Progenitor cell of endocrine pancreas (in vitro differentiated cells): ENCODE results near the gene SLC10A7. TPM values are rescaled to one million over a fixed set of nuclear protein-coding genes. Genes with fewer than 3 reads are reported as not detected.
A peak's percentile ranks its signal among the peaks of the same experiment; 100 is the strongest.

Experiments used
- DNase-seq: peaks from one replicate; pipeline ENCODE4 v3.0.0; 2021; ENCODE audit warnings: low spot score; ENCODE audit not compliant: unreplicated experiment
- H3K27ac Mint-ChIP-seq: 2 replicates; pipeline ENCODE4 v1.8.0; 2021; ENCODE audit warnings: mild to moderate bottlenecking, moderate library complexity, mixed read lengths
- H3K27me3 Mint-ChIP-seq: 2 replicates; pipeline ENCODE4 v1.8.0; 2021; ENCODE audit warnings: mixed read lengths
- H3K36me3 Mint-ChIP-seq: 2 replicates; pipeline ENCODE4 v1.8.0; 2022; ENCODE audit warnings: mixed read lengths; ENCODE audit not compliant: insufficient read depth
- H3K4me1 Mint-ChIP-seq: 2 replicates; pipeline ENCODE4 v1.8.0; 2021; ENCODE audit warnings: low read depth, mixed read lengths
- H3K4me3 Mint-ChIP-seq: 2 replicates; pipeline ENCODE4 v1.8.0; 2021; ENCODE audit warnings: low read depth, mild to moderate bottlenecking, moderate library complexity, mixed read lengths
- H3K9me3 Mint-ChIP-seq: 2 replicates; pipeline ENCODE4 v1.8.0; 2021; ENCODE audit warnings: low read depth, mixed read lengths
- CTCF ChIP-seq: fragments of 200-600 bp; sonication (generic); IDR thresholded peaks from one replicate; pipeline ENCODE4 v1.5.0; 2021; ENCODE audit warnings: antibody characterized with exemption, mild to moderate bottlenecking; ENCODE audit not compliant: unreplicated experiment
- total RNA-seq: library from RNA; stranded (reverse); gene quantifications from 2 replicates; pipeline ENCODE4 v1.2.1, GENCODE V29; 2021

SLC10A7 gene
- total RNA-seq, 1 donor from 2014 or later: 14.1 TPM

- no peak for TF ChIP-seq CTCF
- H3K27me3 Mint-ChIP-seq: no peaks in the 10 kb centered on the region
- DNase-seq: peak; percentile 66
- H3K27ac Mint-ChIP-seq: no peak overlapping the region
- H3K9me3 Mint-ChIP-seq: no peaks in the 10 kb centered on the region
- peaks cover 3% of the 10 kb centered on the region for H3K4me1 Mint-ChIP-seq
- H3K4me3 Mint-ChIP-seq: no peak overlapping the region
- no peaks in the 10 kb centered on the region for H3K36me3 Mint-ChIP-seq
Observed at GRCh38 chr4:146522098-146522868, 543 bp upstream of the SLC10A7 start.

- H3K27me3 Mint-ChIP-seq: no peaks in the 10 kb centered on the region
- peaks cover 3% of the 10 kb centered on the region for H3K4me1 Mint-ChIP-seq
- no peaks in the 10 kb centered on the region for H3K36me3 Mint-ChIP-seq
- no peak overlapping the region for H3K4me3 Mint-ChIP-seq
- no peak for TF ChIP-seq CTCF
- no peak overlapping the region for H3K27ac Mint-ChIP-seq
- no peak for DNase-seq
- H3K9me3 Mint-ChIP-seq: no peaks in the 10 kb centered on the region
Observed at GRCh38 chr4:146520896-146521540, 722 bp downstream of the SLC10A7 start.

- H3K4me3 Mint-ChIP-seq: no peak overlapping the region
- no peaks in the 10 kb centered on the region for H3K9me3 Mint-ChIP-seq
- no peak for TF ChIP-seq CTCF
- H3K36me3 Mint-ChIP-seq: no peaks in the 10 kb centered on the region
- H3K27ac Mint-ChIP-seq: no peak overlapping the region
- DNase-seq: no peak
- no peaks in the 10 kb centered on the region for H3K27me3 Mint-ChIP-seq
- H3K4me1 Mint-ChIP-seq: peaks cover 5% of the 10 kb centered on the region
Observed at GRCh38 chr4:146514651-146515357, 6.9 kb downstream of the SLC10A7 start.

- no peak for DNase-seq
- peaks cover under 1% of the 10 kb centered on the region for H3K36me3 Mint-ChIP-seq
- H3K9me3 Mint-ChIP-seq: no peaks in the 10 kb centered on the region
- H3K4me3 Mint-ChIP-seq: no peak overlapping the region
- no peak for TF ChIP-seq CTCF
- peaks cover 5% of the 10 kb centered on the region for H3K4me1 Mint-ChIP-seq
- H3K27ac Mint-ChIP-seq: no peak overlapping the region
- H3K27me3 Mint-ChIP-seq: no peaks in the 10 kb centered on the region
Observed at GRCh38 chr4:146513548-146513947, 8.2 kb downstream of the SLC10A7 start.

GRCh38 chr4:146511381-146511780, 10.4 kb downstream of the SLC10A7 start:
- H3K36me3 Mint-ChIP-seq: peaks cover 4% of the 10 kb centered on the region
- no peak overlapping the region for H3K4me3 Mint-ChIP-seq
- no peak overlapping the region for H3K27ac Mint-ChIP-seq
- no peak for DNase-seq
- H3K9me3 Mint-ChIP-seq: no peaks in the 10 kb centered on the region
- no peak for TF ChIP-seq CTCF
- H3K27me3 Mint-ChIP-seq: no peaks in the 10 kb centered on the region
- H3K4me1 Mint-ChIP-seq: peaks cover 5% of the 10 kb centered on the region
